Vagina (tissue), 2 donors: ENCODE measurements around the gene INF2. TPM values are rescaled to one million over a fixed set of nuclear protein-coding genes. Genes with fewer than 3 reads are reported as not detected.

ENCODE experiments used
- DNase-seq, 2 donors: peaks; one replicate each; pipeline ENCODE4 v3.0.0-alpha.2; 2017; ENCODE audit errors: extremely low spot score in 2 of 2
- H3K27ac ChIP-seq: fragments of 200-600 bp; sonication (generic); one replicate; pipeline ENCODE4 v1.5.1; 2019
- H3K27me3 ChIP-seq: fragments of 200-600 bp; sonication (generic); one replicate; pipeline ENCODE4 v1.5.1; 2019
- H3K36me3 ChIP-seq, 2 donors: fragments of 200-600 bp; sonication (generic); one replicate each; pipeline ENCODE4 v1.5.1; 2017 to 2019
- H3K4me1 ChIP-seq: fragments of 200-600 bp; sonication (generic); one replicate; pipeline ENCODE4 v1.5.1; 2019
- H3K4me3 ChIP-seq, 2 donors: fragments of 200-600 bp; sonication (generic); 1 replicate in 1 of 2; 2 replicates in 1 of 2; pipeline ENCODE4 v1.5.1; 2016 to 2019
- H3K9me3 ChIP-seq: fragments of 200-600 bp; sonication (generic); one replicate; pipeline ENCODE4 v1.5.1; 2019
- POLR2A ChIP-seq, 2 donors: fragments of 450-650 bp; IDR thresholded peaks; one replicate each; pipeline ENCODE4 v1.6.1; 2017; ENCODE audit warnings: antibody characterized with exemption in 2 of 2, mild to moderate bottlenecking in 2 of 2, moderate library complexity in 2 of 2
- POLR2AphosphoS5 ChIP-seq, 2 donors: sonication (generic); formaldehyde crosslinking; IDR thresholded peaks; one replicate each; pipeline ENCODE4 v1.9.0; 2017; ENCODE audit warnings: antibody characterized with exemption in 2 of 2, mild to moderate bottlenecking in 2 of 2, low read depth in 1 of 2; ENCODE audit not compliant: insufficient read depth in 1 of 2
- intact Hi-C: fragments of 100-400 bp; cut with DNase I; formaldehyde crosslinking; loops from one replicate; pipeline ENCODE4 v1.15.1; 2023
- total RNA-seq: library from RNA; depleted of rRNA; stranded (reverse); fragments of >200 nt; gene quantifications from one replicate; pipeline ENCODE4 v1.2.3, GENCODE V29; 2016
- TF ChIP-seq, protein P1 (sequence below), 3 experiments: fragments of 450-650 bp in 2 of 3; fragments of 200-600 bp in 1 of 3; sonication (generic) in 1 of 3; IDR thresholded peaks; one replicate each; pipeline ENCODE4 v1.5.1; 2017 to 2019; ENCODE audit warnings: antibody characterized with exemption in 3 of 3, mild to moderate bottlenecking in 2 of 3, moderate library complexity in 2 of 3

INF2 gene
- total RNA-seq, 1 donor from 2014 or later: 49.1 TPM

- DNase-seq: no peak
- intact Hi-C loops: no loop called here
- Histone ChIP-seq H3K27ac (peak overlapping the region; percentile 62), H3K4me3 (peak overlapping the region in 1 of 2 donors; percentile 20), H3K4me1 (peaks cover 70% of the 10 kb centered on the region), H3K27me3 (no peaks in the 10 kb centered on the region), H3K9me3 (no peaks in the 10 kb centered on the region), H3K36me3 (peaks cover 0 to 10% of the 10 kb centered on the region in 2 donors)
- TF ChIP-seq, protein P1, sequence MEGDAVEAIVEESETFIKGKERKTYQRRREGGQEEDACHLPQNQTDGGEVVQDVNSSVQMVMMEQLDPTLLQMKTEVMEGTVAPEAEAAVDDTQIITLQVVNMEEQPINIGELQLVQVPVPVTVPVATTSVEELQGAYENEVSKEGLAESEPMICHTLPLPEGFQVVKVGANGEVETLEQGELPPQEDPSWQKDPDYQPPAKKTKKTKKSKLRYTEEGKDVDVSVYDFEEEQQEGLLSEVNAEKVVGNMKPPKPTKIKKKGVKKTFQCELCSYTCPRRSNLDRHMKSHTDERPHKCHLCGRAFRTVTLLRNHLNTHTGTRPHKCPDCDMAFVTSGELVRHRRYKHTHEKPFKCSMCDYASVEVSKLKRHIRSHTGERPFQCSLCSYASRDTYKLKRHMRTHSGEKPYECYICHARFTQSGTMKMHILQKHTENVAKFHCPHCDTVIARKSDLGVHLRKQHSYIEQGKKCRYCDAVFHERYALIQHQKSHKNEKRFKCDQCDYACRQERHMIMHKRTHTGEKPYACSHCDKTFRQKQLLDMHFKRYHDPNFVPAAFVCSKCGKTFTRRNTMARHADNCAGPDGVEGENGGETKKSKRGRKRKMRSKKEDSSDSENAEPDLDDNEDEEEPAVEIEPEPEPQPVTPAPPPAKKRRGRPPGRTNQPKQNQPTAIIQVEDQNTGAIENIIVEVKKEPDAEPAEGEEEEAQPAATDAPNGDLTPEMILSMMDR (IDR thresholded peaks at IDR 0.05): no peak
- TF ChIP-seq POLR2A (IDR thresholded peaks at IDR 0.05) (no peak), POLR2AphosphoS5 (IDR thresholded peaks at IDR 0.05; ENCODE audit: insufficient read depth in 1 of 2, low read depth in 1 of 2) (no peak)
Measured at GRCh38 chr14:104697892-104698583, 8.6 kb downstream of the INF2 start.

GRCh38 chr14:104698688-104699425 is 9.4 kb downstream of the INF2 start:
- Histone ChIP-seq H3K9me3 (no peaks in the 10 kb centered on the region), H3K4me3 (peak overlapping the region; percentile 20 to 34), H3K4me1 (peaks cover 62% of the 10 kb centered on the region), H3K27me3 (no peaks in the 10 kb centered on the region), H3K36me3 (peaks cover 0 to 16% of the 10 kb centered on the region in 2 donors), H3K27ac (peak overlapping the region; percentile 62)
- intact Hi-C loops: no loop called here
- no peak for DNase-seq
- no peak for TF ChIP-seq POLR2AphosphoS5 (IDR thresholded peaks at IDR 0.05; ENCODE audit: insufficient read depth in 1 of 2, low read depth in 1 of 2)
- TF ChIP-seq, protein P1 (IDR thresholded peaks at IDR 0.05): no peak
- no peak for TF ChIP-seq POLR2A (IDR thresholded peaks at IDR 0.05)

- intact Hi-C loops: no loop called here
- Histone ChIP-seq H3K4me3 (peak overlapping the region; percentile 20 to 34), H3K36me3 (peaks cover 0 to 21% of the 10 kb centered on the region in 2 donors), H3K4me1 (peaks cover 57% of the 10 kb centered on the region), H3K9me3 (no peaks in the 10 kb centered on the region), H3K27me3 (no peaks in the 10 kb centered on the region), H3K27ac (peak overlapping the region; percentile 62)
- DNase-seq: no peak
- TF ChIP-seq POLR2A (IDR thresholded peaks at IDR 0.05): no peak
- TF ChIP-seq POLR2AphosphoS5 (IDR thresholded peaks at IDR 0.05; ENCODE audit: insufficient read depth in 1 of 2, low read depth in 1 of 2): no peak
- TF ChIP-seq, protein P1 (IDR thresholded peaks at IDR 0.05): no peak
Measured at GRCh38 chr14:104699426-104699748, 10.0 kb downstream of the INF2 start.

DNA sequence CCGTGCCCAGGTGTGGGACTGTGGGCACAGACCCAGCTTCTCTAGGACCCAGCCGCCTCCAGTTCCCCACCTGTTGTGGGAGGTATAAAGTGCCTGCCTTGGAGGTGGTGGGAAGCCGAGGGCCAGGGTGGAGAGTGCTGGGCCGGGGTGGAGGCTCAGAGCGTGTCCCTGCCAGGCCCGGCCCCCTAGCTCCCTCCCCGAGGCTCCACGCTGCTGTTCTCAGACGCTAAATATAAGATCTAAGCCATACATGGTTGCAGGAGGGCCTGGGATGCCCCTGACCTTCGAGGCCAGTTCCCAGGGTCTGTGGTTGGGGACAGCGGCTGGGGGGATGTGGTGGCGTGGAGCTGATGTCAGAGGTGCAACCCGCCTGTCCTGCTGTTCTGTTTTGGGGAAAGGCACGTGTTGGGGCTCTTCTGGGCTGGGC is 10.8 kb downstream of the INF2 start:
- H3K4me3 ChIP-seq: peak overlapping the region in 1 of 2 donors; percentile 20
- no peak for TF ChIP-seq POLR2AphosphoS5 (IDR thresholded peaks at IDR 0.05; ENCODE audit: insufficient read depth in 1 of 2, low read depth in 1 of 2)
- TF ChIP-seq POLR2A (IDR thresholded peaks at IDR 0.05): no peak
- TF ChIP-seq, protein P1 (IDR thresholded peaks at IDR 0.05): no peak
- no peaks in the 10 kb centered on the region for H3K9me3 ChIP-seq
- H3K4me1 ChIP-seq: peaks cover 48% of the 10 kb centered on the region
- H3K36me3 ChIP-seq: peaks cover 0 to 21% of the 10 kb centered on the region in 2 donors
- no peak for DNase-seq
- intact Hi-C loops: no loop called here
- H3K27me3 ChIP-seq: no peaks in the 10 kb centered on the region
- H3K27ac ChIP-seq: peak overlapping the region; percentile 62
